Measurements from ENCODE around the gene ANKRD52.
A peak's percentile ranks its signal among the peaks of the same experiment; 100 is the strongest.

Gene ANKRD52

DNA sequence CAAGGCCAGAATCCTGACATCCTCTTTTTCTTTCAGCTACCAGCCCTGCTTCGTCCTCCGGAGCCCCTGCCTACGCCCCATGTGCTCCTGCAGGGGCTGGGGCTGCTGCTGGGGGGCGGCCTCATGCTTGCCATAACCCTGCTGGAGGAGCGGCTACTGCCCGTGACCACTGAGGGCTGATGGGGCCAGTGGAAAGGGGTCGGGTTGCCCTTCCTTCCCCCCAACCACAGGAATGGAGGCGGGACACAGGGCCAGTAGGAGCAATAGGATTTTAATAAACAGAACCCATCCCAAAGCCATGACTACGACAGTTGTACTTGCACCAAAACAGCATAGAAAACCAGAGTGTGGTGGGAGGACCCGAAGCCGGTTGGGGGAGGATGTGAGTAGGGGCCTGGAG, 20.6 kb downstream of the ANKRD52 start:
- no peak for DNase-seq

DNA sequence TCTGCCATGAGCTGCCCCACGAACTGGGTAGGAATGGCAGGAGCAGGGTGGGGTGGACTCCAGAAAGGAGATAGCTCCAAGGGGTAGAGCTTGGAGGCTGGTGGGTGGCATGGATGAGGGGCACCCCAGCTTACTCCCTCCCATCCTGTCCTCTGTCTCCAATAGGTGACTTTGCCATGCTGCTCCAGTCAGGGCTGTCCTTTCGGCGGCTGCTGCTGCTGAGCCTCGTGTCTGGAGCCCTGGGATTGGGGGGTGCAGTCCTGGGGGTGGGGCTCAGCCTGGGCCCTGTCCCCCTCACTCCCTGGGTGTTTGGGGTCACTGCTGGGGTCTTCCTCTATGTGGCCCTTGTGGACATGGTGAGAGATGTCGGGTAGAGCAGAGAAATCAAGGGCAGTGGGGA, 21.2 kb downstream of the ANKRD52 start:
- DNase-seq: no peak

DNA sequence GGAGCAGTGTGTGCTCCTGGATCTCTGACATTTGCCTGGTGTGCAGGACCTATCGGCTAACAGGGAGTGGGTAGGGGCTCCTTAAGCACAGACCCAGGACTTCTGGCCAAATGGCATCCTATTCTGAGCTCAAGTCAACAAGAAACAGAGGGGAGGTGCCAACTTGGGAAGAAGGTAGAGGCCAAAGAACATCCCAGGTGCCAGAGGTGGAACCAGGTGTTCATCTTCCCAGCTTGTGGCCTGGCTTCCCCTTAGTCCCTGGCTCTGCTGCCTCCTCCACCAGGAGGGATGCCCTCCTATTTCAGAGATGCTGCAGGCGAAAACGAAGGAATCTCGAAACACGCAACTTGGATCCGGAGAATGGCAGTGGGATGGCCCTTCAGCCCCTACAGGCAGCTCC, 22.1 kb downstream of the ANKRD52 start:
- no peak for DNase-seq

DNA sequence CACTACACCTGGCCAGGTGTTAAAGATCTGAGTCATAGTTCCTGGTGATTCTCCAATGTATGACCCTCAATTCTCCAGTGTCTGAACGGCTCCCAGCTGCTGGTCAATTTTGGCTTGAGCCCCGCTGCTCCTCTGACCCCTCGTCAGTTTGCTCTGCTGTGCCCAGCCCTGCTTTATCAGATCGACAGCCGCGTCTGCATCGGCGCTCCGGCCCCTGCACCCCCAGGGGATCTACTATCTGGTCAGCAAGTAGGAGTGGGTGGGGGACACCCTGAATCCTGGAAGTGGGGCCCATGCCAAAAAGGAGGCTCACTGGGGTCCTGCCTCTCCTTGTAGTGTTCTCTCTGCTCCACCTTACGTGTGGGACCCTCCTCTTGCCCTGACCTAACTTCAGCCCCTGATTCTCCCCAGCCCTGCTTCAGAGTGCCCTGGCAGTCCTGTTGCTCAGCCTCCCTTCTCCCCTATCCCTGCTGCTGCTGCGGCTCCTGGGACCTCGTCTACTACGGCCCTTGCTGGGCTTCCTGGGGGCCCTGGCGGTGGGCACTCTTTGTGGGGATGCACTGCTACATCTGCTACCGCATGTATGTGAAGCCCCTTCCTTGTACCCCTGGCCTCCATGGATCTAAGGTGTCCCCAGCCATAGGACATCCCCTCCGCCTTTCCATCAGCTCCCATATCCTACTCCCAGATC, 23.3 kb downstream of the ANKRD52 start:
- no peak for DNase-seq

DNA sequence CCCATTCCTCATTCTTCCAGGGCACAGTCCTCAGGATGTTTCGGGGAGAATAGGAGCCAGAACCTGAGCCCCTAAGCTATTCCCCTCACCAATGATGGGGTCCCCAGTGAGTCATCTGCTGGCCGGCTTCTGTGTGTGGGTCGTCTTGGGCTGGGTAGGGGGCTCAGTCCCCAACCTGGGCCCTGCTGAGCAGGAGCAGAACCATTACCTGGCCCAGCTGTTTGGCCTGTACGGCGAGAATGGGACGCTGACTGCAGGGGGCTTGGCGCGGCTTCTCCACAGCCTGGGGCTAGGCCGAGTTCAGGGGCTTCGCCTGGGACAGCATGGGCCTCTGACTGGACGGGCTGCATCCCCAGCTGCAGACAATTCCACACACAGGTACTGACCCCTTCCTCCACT, 27.0 kb downstream of the ANKRD52 start:
- DNase-seq: no peak

DNA sequence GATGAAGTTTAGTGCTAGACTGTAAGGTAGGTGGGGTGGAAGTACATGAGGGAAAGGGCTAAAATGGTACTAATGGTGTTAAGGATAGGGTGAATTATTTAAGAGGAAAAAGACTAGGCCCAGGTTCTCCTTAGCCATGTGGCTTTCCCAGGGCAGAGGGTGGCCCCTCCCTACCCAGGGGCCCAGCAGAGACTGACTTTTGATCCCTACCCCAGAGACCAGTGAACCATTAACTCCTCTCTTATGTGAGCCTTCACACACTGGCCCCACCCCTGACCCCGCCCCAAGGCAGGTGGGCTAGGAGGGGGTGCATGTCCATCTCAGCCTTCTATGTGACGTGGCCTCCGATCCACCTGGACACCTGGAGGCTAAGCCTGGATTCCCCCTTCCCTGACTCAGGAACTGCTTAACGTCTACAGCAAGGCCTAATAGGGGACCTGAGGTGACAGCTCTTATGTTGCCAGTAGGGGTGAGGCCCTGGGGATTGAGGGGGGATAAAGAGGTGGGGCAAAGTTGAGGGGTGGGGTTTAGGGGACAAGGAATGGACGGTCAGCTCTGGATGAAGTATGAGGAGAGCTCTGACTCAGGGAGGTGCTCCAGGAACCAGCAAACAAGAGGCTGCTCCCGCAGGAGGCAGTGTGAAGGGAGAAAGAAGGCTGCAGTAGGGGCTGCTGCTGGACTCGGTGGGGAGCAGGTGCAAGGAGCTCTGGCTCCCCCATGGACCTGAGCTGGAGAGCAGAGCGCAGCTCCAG, 27.6 kb downstream of the ANKRD52 start:
- DNase-seq: no peak

DNA sequence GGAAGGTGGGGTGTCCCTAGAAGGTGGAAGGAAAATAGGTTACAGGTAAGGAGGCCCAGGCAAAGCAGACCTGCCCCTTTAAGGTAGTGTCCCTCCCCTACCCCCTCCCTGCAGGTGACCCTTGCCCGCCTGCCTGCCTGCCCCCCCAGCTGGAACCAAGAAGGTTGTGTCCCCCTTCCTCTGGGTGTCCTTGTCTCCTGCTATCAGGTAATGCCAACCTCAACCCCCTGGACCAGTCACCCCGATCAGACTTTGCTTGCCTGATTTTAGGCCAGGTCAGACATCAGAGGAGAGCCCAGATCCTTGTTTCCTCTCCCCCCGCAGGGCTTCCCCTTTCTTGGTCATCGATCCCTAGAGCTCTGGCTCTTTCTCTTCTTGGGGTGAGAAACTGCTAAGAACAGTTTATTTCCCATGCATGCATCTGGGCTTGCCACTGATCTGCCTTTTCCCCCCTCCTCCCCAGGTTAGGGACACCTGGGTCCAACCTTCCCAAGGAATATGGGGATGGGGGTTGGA, 28.2 kb downstream of the ANKRD52 start, which contains the start of gene SLC39A5:
Gene SLC39A5 (plus strand): TSS at position 136 of the 516 bp plus-strand sequence. CDS start 1,224 bp downstream, outside the sequence.
- DNase-seq: no peak

DNA sequence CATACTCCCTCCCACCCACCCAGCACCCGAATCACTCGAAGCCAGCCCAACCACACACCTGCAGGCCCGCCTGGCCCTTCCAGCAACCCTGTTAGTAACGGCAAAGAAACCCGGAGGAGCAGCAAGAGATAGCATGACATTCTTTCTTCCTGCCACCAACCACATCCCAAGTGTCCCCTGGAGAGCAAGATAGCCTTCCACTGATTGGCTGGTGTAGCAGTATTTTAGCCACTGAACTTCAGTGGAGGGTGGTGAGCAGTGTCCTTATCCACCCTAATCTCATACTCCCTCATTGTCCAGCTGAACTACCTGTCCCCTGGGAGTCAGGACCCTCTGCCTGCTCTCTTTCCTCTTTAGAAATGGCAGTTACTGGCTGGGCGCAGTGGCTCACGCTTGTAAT, 29.1 kb downstream of the ANKRD52 start:
- DNase-seq: no peak

DNA sequence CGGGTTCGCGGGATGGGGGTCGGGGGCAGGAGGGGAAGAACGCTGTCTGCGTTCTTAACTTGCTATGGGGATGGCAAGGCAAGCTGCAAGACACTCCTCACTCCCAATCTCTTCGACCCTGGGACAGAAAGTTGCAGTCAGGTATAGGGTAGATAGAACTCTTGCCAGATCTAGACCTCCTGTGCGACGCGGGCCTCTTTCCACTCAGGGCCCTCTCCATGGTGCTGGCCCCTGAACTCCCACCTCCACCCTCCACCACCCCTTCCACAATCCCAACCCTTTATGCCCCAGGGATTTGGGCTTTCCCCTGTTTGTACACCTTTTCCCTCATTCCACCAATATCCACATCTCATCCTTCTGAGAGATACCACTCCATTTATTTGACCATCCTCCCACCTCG, 33.2 kb downstream of the ANKRD52 start:
- DNase-seq: no peak

DNA sequence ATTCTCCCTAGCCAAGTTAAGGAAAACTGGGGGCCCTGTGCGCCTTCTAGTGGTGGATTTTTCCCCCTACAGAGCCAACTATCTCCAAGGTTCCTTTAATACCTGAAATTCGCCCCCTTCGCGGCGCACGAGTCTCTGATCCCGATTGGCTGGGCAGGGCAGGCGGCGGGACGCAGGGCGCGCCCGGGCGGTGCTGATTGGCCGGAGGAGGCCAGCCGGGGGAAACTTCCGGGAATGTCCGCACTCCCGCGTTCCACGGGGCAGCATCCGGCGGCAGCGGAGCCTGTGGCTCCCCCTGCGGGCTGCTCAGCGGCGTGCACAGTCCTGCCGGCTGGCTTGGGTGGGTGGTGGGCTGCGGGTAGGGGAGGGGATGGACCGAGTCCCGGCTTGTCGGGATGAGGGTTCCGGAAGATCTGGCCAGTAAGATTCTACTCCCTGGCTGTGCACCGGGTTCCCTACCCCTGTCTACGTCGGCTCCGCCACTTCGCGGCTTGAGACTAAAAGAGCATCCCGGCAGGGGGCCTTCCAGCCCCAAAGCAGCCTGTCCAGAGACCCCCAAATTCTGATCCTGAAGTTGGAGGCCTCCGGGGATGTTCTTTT, 34.0 kb downstream of the ANKRD52 start, which contains the start of gene NABP2:
Gene NABP2 (plus strand): TSS at position 241 of the 600 bp plus-strand sequence. CDS start 515 bp downstream, outside the sequence.
- DNase-seq: peak; percentile 99

DNA sequence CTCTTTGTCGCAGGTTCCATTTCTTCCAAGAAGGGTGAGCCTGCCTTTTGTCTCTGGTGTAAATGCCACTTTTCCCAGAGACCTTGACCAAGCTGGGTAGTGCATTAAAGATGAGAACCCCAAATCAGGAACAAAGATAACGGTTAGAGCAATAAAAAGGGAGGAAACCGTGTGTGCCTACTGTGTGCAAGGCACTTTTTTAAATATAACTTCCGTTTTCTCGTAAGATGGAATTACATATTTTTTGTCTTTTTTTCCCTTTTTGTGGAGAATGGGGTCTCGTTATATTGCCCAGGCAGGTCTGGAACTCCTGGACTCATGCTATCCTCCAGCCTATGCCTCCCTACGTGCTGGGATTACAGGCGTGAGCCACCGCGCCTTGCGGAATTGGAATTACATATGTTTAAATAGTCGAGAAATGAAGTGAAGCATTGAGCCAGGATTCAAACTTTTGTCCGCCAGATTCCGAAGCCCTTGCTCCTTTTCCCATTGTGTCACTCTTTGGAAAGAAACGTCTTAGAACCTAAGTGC, 34.5 kb downstream of the ANKRD52 start:
- DNase-seq: no peak

DNA sequence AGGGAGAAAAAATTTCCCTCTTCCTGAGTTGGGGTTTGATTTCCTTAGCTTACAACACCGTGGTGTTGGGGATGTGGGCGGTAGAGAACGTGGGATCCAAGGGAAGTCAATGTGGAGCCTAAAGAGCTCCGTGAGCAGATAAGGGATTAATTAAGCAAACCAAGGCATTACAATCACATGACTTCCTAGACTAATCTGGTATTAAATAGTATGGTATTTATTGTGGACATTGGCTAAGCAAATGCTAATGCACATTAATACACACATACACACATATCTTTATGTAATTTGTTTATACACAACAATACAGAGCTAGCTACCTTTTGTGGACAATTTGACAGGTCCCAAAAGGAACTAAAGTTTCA, 35.7 kb downstream of the ANKRD52 start:
- no peak for DNase-seq

DNA sequence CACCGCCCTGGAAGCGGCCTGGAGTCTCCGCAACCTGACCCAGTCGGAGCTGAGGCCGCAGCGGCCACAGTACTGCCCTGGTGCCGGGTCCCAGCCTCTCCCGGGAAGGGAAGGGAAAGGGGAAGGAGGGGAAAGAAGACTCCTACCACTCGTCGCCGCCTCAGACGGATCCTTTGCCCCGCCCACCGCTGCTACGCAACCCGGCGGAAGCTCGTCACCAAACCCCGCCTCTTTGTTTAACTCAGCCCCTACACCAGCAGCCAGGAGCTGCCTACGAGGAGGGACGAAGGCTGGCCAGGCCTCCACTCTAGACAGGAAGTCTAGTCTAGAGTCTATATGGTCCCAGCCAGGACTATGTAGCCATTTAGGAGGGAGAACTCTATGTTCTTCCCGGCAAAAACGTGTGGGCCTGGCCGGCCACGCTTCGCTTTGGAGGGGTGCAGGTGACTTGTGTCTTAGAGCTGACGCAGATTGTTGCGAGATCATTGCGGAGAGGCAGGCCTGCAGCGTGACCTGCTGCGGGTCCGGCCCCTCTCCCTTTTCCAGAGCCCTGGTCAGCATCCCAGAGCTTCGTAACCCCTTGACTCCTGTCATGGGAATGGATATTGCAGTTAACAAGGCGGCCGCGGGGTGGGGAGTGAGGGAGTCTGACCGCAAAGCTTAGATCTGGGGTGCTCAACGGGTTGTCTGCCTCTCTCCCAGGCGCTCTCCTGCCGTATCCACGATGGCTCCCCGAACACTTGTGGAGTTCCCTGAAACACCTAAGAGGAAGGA, 36.2 kb downstream of the ANKRD52 start, which contains the start of gene RNF41:
Gene RNF41 (minus strand): TSS at position 166 of the 774 bp plus-strand sequence. CDS start 7,875 bp downstream, outside the sequence.
- DNase-seq: peak; percentile 95

DNA sequence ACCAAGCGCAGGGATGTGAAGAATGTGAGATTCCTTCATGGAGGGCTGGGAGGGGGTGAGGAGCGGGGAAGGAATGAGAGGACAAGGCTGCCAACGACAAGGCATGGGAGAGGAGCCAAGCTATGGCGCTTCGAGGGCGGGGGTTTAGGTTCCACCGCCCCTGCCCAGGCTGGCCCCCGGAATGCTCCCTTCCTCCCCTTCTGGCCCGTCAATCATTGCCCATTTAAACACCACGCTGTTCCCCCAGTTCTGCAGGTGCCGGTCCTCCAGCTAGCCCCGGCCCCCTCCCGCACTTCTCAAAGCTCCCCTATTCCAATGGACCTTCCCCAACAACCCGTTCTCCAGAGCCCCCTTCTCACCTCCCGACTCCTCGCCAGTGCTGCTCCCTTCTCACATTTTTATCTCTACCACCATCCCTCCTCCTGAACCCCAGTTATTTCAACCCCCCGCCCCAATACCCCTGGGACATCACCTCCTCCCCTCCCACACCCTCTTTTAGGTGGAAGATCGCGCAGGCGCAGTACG, 36.9 kb downstream of the ANKRD52 start:
- no peak for DNase-seq

DNA sequence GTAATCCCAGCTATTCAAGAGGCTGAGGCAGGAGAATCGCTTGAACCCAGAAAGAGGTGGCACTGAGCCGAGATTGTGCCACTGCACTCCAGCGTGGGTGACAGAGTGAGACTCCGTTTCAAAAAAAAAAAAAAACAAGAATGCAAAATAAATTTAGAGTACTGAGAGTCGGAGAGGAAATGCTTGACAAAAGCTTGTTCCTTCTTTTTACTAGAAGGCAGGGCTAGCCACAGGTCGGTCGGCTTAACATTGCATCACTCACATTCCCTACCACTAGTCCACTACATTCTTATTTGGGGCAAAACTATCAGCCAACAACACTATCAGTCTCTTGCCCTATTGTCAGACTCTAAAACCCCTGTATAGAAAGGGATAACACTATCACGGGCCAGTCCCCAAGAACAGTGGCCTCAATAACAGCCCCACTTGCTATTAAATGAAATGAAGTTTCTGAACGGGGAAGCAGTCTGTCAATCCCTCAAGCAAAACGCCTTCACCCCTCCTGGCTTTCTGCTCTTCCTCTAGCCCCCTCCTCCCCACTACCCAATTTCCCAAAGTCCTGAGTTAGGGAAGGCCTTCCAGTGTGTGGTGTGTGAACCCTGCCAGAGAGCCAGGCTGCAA, 37.5 kb downstream of the ANKRD52 start:
- DNase-seq: no peak

DNA sequence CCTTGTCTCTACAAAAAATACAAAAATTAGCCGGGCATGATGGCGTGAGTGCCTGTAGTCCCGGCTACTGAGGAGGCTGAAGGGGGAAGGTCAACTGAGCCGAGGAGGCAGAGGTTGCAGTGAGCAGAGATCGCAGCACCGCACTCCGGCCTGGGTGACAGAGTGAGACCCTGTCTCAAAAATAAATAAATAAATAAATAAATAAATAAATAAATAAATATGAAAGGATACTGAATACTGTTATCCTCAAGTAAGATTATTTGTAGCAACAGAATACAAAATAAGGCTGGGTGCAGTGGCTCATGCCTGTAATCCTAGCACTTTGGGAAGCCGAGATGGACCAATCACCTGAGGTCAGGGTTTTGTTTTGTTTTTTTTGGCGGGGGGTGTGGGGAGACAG, 38.3 kb downstream of the ANKRD52 start:
- DNase-seq: no peak

DNA sequence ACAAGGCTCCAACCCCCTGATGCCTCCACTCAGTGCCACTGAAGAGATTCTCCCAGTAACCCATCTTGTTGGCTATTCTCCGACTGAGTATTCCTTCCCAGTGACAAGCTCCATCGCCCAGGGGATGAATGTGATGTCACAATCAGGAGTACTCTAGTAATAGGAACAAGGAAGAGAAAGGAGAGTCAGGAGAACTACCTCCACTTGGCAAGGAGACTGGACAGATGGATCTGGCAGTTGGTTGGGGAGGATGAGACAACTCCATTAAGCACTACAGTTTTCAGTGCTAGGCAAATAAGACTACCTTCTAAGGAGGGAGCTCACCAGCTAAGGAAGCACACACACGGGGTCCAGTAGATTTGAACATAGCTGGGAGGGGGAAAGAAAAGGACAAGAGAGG, 41.7 kb downstream of the ANKRD52 start:
- no peak for DNase-seq

DNA sequence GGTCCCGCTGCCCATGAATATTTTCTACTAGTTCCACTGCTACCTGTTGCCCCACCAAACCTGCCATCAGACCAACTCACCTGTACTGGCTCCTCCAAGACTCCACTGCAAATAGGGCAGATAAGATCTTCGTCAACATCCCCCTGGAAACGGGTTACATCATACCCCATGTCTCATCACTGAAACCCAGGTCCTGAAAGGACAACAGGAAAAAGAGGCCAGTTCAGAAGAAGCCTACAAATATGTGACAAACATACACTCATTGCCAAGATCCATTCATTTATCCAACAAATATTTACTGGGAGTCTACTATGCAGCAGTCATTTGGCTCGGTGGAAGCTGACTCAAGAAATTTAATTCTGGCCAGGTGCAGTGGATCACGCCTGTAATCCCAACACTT, 44.3 kb downstream of the ANKRD52 start:
- no peak for DNase-seq

DNA sequence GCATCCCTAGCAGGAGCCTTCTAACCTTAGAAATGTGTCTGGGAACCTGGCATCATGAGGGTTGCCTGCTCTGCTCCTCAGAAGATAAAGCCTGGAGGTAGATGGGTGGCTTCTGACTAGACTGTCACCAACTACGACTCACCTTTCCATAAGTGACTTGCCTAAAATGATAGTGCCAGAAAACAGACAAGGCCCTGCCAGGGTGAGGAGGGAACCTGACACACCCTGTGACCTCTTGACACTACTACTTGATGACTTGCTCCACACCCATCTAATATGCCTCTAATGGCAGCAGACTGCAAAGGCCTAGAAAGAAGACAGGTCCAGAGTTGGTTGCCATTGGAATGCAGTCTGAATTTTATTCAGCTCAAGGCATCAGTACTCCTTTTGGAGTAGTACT, 45.8 kb downstream of the ANKRD52 start:
- peak; percentile 27 for DNase-seq

DNA sequence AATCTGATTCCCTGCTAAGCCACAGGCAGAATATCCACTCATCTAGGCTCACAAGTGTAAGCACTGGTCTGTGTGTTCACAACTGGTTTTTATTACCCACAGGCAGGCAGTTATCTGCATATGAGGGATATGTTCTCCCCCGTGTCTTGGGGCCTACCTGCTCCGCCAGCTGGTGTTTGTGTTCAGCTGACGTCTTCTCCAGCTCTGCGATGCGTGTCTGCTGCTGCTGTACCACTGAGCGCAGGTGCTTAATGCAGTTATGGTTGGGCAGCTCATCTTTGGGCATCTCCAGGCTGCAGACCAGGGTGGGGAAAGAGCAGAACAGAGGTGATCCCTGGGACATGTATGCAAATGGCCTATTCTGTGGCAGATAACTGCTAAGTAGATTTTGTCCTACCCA, 50.2 kb downstream of the ANKRD52 start:
- no peak for DNase-seq

DNA sequence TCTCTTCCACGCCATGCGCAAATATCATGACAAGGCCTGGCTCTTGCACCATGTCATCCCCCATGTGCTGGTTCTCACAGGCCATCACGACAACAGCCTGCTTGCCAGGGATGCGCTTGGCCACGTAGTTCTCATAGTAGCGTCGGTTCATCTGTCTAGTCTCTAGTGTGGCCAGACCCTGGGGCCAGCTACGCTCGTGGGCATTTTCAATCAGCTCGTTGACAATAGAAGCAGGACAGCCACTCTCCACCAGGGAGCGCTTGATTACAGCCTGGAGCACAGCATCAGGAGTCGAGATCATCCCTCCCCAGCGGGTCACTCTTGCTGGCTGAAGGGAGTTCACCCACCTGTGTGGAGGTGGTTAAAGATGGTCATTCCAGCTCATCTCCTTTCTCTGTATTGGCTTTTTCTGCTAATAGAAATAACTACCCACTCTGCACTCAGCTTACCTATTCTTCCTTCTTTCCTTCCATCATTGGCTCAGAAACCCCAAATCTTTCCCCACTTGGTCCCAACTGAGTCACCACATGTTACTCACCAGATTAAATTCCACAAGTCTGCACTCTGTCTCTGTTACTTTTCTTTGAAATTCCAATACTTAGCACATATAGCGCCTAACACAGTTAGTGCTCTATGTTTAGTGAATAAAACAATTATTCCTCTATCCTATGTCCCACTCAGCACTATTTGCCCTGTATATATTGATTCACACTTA, 51.6 kb downstream of the ANKRD52 start:
- DNase-seq: peak; percentile 45

All from activated CD4-positive, alpha-beta T cell treated with anti-CD3 and anti-CD28 coated beads, Interleukin-2, Interleukin-6, amounts not matched to agents 100 ng/mL and 50 ng/mL, durations not matched to agents 16 hours and 8 hours (primary cell).